ENCODE results near the gene PPP1R1C.
"Not testable (repeated sequence)": the region's sequence is repeated elsewhere in the genome, so short reads cannot be mapped to it uniquely, and the experiment has no call there.

DNA sequence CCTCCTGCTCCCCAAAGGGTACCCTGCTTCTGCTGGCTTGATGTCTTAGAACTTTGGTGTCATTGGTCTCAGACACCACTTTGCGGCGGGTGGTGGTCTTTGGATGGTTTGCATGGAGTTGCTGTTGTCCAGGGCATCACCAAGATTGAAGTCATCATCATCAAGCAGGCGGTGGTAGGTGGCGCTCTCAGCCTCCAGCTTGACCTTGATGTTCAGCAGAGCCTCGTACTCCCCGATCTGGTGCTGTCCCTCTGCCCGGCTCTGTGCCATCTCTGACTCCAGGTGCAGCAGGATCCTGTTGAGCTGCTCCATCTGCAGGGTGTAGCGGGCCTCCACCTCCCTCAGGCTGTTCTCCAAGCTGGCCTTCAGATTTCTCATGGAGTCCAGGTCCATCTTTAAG is 24.5 kb upstream of the PPP1R1C start:
- TF ChIP-seq CTCF (conservative IDR thresholded peaks at IDR 0.05 in 1 of 2, IDR thresholded peaks at IDR 0.05 in 1 of 2; ENCODE audit: extremely low read depth in 1 of 2, insufficient read depth in 1 of 2, low read depth in 1 of 2, low read length in 2 of 2); EZH2 (IDR thresholded peaks at IDR 0.05; ENCODE audit: borderline replicate concordance, low read length): not testable (repeated sequence)

All from mammary epithelial cell (primary cell).